Stimulated activated CD4-positive, alpha-beta T cell treated with anti-CD3 and anti-CD28 coated beads, Interleukin-2, amount 100 ng/mL, for 48 hours (primary cell): ENCODE measurements around the gene SND1.
"Not testable (repeated sequence)": the region's sequence is repeated elsewhere in the genome, so short reads cannot be mapped to it uniquely, and the experiment has no call there.

ENCODE experiments used
- DNase-seq, 2 donors: peaks; one replicate each; pipeline ENCODE4 v3.0.0-alpha.2; 2020

SND1 gene

GRCh38 chr7:127653396-127653795 is 1.4 kb downstream of the SND1 start:
- DNase-seq: no peak

GRCh38 chr7:127654404-127655394 is 2.7 kb downstream of the SND1 start:
- no peak for DNase-seq

- no peak for DNase-seq
These were observed 3.7 kb downstream of the SND1 start for GRCh38 chr7:127655720-127656119.

GRCh38 chr7:127657500-127657899 is 5.5 kb downstream of the SND1 start:
- DNase-seq: no peak

- no peak for DNase-seq
These were observed 7.1 kb downstream of the SND1 start for GRCh38 chr7:127658970-127659630.

- no peak for DNase-seq
These were observed 13.9 kb downstream of the SND1 start for GRCh38 chr7:127665922-127666321.

GRCh38 chr7:127666602-127667001 is 14.6 kb downstream of the SND1 start:
- no peak for DNase-seq

- no peak for DNase-seq
These were observed 15.2 kb downstream of the SND1 start for GRCh38 chr7:127667017-127667670.

GRCh38 chr7:127667759-127668530 is 16.0 kb downstream of the SND1 start:
- no peak for DNase-seq

GRCh38 chr7:127671341-127671740 is 19.3 kb downstream of the SND1 start:
- DNase-seq: no peak

GRCh38 chr7:127673902-127674301 is 21.9 kb downstream of the SND1 start:
- DNase-seq: no peak

GRCh38 chr7:127674361-127674760 is 22.4 kb downstream of the SND1 start:
- DNase-seq: no peak

GRCh38 chr7:127674923-127675322 is 22.9 kb downstream of the SND1 start:
- DNase-seq: not testable (repeated sequence)

- no peak for DNase-seq
These were observed 23.7 kb downstream of the SND1 start for GRCh38 chr7:127675721-127676120.

GRCh38 chr7:127677433-127678230 is 25.6 kb downstream of the SND1 start:
- no peak for DNase-seq

- no peak for DNase-seq
These were observed 26.3 kb downstream of the SND1 start for GRCh38 chr7:127678337-127678736.

- DNase-seq: no peak
These were observed 27.0 kb downstream of the SND1 start for GRCh38 chr7:127678947-127679346.

- no peak for DNase-seq
These were observed 29.0 kb downstream of the SND1 start for GRCh38 chr7:127680983-127681382.

- no peak for DNase-seq
These were observed 30.1 kb downstream of the SND1 start for GRCh38 chr7:127682140-127682539.

GRCh38 chr7:127683776-127684681 is 32.0 kb downstream of the SND1 start:
- DNase-seq: no peak
